Measurements from ENCODE around the gene COX18.

DNA sequence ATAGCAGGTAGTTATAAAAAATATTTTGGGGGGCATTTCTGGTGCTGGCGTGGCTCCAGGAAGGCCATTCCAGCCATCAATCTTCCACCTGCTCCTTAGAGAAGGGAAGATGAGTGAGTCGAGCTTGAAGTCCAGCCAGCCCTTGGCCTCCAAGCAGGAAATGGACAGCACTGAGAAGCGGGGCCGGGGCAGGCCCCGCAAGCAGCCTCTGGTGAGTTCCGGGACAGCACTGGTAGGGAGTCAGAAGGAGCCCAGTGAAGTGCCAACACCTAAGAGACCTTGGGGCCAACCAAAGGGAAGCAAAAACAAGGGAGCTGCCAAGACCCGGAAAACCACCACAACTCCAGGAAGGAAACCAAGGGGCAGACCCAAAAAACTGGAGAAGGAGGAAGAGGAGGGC lies 29.2 kb upstream of the COX18 start:
- TF ChIP-seq ARNTL (CRISPR knock-in tag; IDR thresholded peaks at IDR 0.05; ENCODE audit: borderline replicate concordance, low read depth) (no peak), ZFP3 (CRISPR knock-in tag; IDR thresholded peaks at IDR 0.05) (no peak), ESRRG (CRISPR knock-in tag; IDR thresholded peaks at IDR 0.05) (no peak), ZNF565 (CRISPR knock-in tag; conservative IDR thresholded peaks at IDR 0.05; ENCODE audit: low read depth) (no peak), ZFP30 (CRISPR knock-in tag; IDR thresholded peaks at IDR 0.05) (no peak), SNAI2 (CRISPR knock-in tag; IDR thresholded peaks at IDR 0.05) (no peak), ZNF8 (CRISPR knock-in tag; IDR thresholded peaks at IDR 0.05) (no peak), CSDC2 (CRISPR knock-in tag; IDR thresholded peaks at IDR 0.05) (no peak), PPARA (CRISPR knock-in tag; IDR thresholded peaks at IDR 0.05; ENCODE audit: borderline replicate concordance) (no peak), GLIS3 (CRISPR knock-in tag; IDR thresholded peaks at IDR 0.05) (no peak)

All from SK-N-SH treated with all-trans-retinoic acid at 6 μM for 48 hours (cell line).